Osteoblast (primary cell): ENCODE results near the gene CORO2B. TPM values are rescaled to one million over a fixed set of nuclear protein-coding genes. Genes with fewer than 3 reads are reported as not detected.

Source experiments
- DNase-seq: peaks from one replicate; pipeline ENCODE4 v3.0.0; 2011; ENCODE audit warnings: low spot score, mixed read lengths; ENCODE audit not compliant: insufficient read length; ENCODE audit errors: missing footprints
- H2AFZ ChIP-seq: 2 replicates; pipeline ENCODE4 v1.6.0; 2011; ENCODE audit warnings: mild to moderate bottlenecking, low read length
- H3K27ac ChIP-seq: 2 replicates; pipeline ENCODE4 v1.5.1; 2011; ENCODE audit warnings: mild to moderate bottlenecking, low read depth, low read length, moderate library complexity
- H3K27me3 ChIP-seq: 2 replicates; pipeline ENCODE4 v1.6.0; 2012; ENCODE audit warnings: mild to moderate bottlenecking, control low read depth, inconsistent platforms, low read length, moderate library complexity; ENCODE audit not compliant: insufficient read depth
- H3K36me3 ChIP-seq: 2 replicates; pipeline ENCODE4 v1.5.1; 2011; ENCODE audit warnings: mild to moderate bottlenecking, low read length, control low read depth, moderate library complexity; ENCODE audit not compliant: insufficient read depth
- H3K4me1 ChIP-seq: 2 replicates; pipeline ENCODE4 v1.5.1; 2011; ENCODE audit warnings: mild to moderate bottlenecking, low read length, control low read depth, moderate library complexity; ENCODE audit not compliant: insufficient read depth
- H3K4me2 ChIP-seq: 2 replicates; pipeline ENCODE4 v1.6.0; 2011; ENCODE audit warnings: mild to moderate bottlenecking, low read length; ENCODE audit not compliant: insufficient read depth
- H3K4me3 ChIP-seq: fragments of 200-600 bp; sonication (generic); 3 replicates; pipeline ENCODE4 v1.5.1; 2012; ENCODE audit warnings: mild to moderate bottlenecking, low read length, inconsistent platforms; ENCODE audit not compliant: insufficient read depth
- H3K79me2 ChIP-seq: 2 replicates; pipeline ENCODE4 v1.6.0; 2012; ENCODE audit warnings: mild to moderate bottlenecking, low read length, control low read depth, inconsistent platforms; ENCODE audit not compliant: insufficient read depth
- H3K9me3 ChIP-seq: 2 replicates; pipeline ENCODE4 v1.5.1; 2011; ENCODE audit warnings: low read depth, low read length, control low read depth
- H4K20me1 ChIP-seq: 2 replicates; pipeline ENCODE4 v1.6.0; 2012; ENCODE audit warnings: mild to moderate bottlenecking, low read length, control low read depth; ENCODE audit not compliant: insufficient read depth
- CTCF ChIP-seq: IDR thresholded peaks from 2 replicates; pipeline ENCODE4 v1.5.1; 2011; ENCODE audit warnings: mild to moderate bottlenecking, low read depth, low read length, moderate library complexity; ENCODE audit errors: extremely low read depth
- total RNA-seq: library from RNA; depleted of rRNA; stranded (reverse); fragments of >200 nt; gene quantifications from 2 replicates; pipeline ENCODE4 v1.2.3, GENCODE V29; 2012

CORO2B gene
- total RNA-seq, 1 donor: 10.5 TPM

GRCh38 chr15:68698708-68699107 is 119.9 kb downstream of the CORO2B start:
- Histone ChIP-seq H3K79me2 (no peaks in the 10 kb centered on the region), H3K4me2 (no peak overlapping the region), H3K4me1 (peaks cover 11% of the 10 kb centered on the region), H3K9me3 (no peaks in the 10 kb centered on the region), H3K27ac (no peak overlapping the region), H3K36me3 (no peaks in the 10 kb centered on the region), H2AFZ (no peak overlapping the region), H4K20me1 (no peaks in the 10 kb centered on the region), H3K4me3 (no peak overlapping the region), H3K27me3 (no peaks in the 10 kb centered on the region)
- peak; percentile 62 for DNase-seq
- TF ChIP-seq CTCF: no peak

GRCh38 chr15:68699124-68699880 is 120.5 kb downstream of the CORO2B start:
- Histone ChIP-seq H2AFZ (no peak overlapping the region), H3K79me2 (no peaks in the 10 kb centered on the region), H4K20me1 (no peaks in the 10 kb centered on the region)

GRCh38 chr15:68699881-68700454 is 121.2 kb downstream of the CORO2B start:
- peak overlapping the region; percentile 71 for H3K27ac ChIP-seq
- no peaks in the 10 kb centered on the region for H3K36me3 ChIP-seq
- peaks cover 14% of the 10 kb centered on the region for H3K4me1 ChIP-seq
- no peaks in the 10 kb centered on the region for H3K27me3 ChIP-seq
- peak overlapping the region; percentile 78 for H2AFZ ChIP-seq
- H3K4me3 ChIP-seq: peak overlapping the region; percentile 49
- no peaks in the 10 kb centered on the region for H3K79me2 ChIP-seq
- peak overlapping the region; percentile 78 for H3K4me2 ChIP-seq
- TF ChIP-seq CTCF: no peak
- no peaks in the 10 kb centered on the region for H4K20me1 ChIP-seq
- no peaks in the 10 kb centered on the region for H3K9me3 ChIP-seq
- DNase-seq: peak; percentile 80

More at GRCh38 chr15:68699124-68699880, 120.5 kb downstream of the CORO2B start:
- Histone ChIP-seq H3K27me3 (no peaks in the 10 kb centered on the region), H3K4me1 (peaks cover 11% of the 10 kb centered on the region), H3K27ac (no peak overlapping the region), H3K4me2 (no peak overlapping the region), H3K4me3 (no peak overlapping the region), H3K36me3 (no peaks in the 10 kb centered on the region), H3K9me3 (no peaks in the 10 kb centered on the region)
- peak; percentile 56 for DNase-seq
- no peak for TF ChIP-seq CTCF

- peak overlapping the region; percentile 71 for H3K27ac ChIP-seq
- H2AFZ ChIP-seq: peak overlapping the region; percentile 78
- no peaks in the 10 kb centered on the region for H3K36me3 ChIP-seq
- H3K4me3 ChIP-seq: peak overlapping the region; percentile 49
- no peaks in the 10 kb centered on the region for H4K20me1 ChIP-seq
- H3K4me1 ChIP-seq: peaks cover 14% of the 10 kb centered on the region
- H3K4me2 ChIP-seq: peak overlapping the region; percentile 78
- H3K27me3 ChIP-seq: no peaks in the 10 kb centered on the region
- no peaks in the 10 kb centered on the region for H3K79me2 ChIP-seq
- DNase-seq: peak; percentile 97
- H3K9me3 ChIP-seq: no peaks in the 10 kb centered on the region
- no peak for TF ChIP-seq CTCF
These were observed 121.8 kb downstream of the CORO2B start for GRCh38 chr15:68700455-68701123.
